ENCODE data around the gene MUC12. TPM values are rescaled to one million over a fixed set of nuclear protein-coding genes. Genes with fewer than 3 reads are reported as not detected.
"Not testable (repeated sequence)": the region's sequence is repeated elsewhere in the genome, so short reads cannot be mapped to it uniquely, and the experiment has no call there.

The MUC12 gene
- total RNA-seq (2021; ENCODE audit: unreplicated experiment) (6.8 TPM), Bru-seq, nascent RNA (percentile 22 among the genes with signal in this experiment), BruChase-seq, experiment 1, labeled RNA remaining after a 2-hour chase (percentile 25 among the genes with signal in this experiment), BruChase-seq, experiment 2, labeled RNA remaining after a 6-hour chase (percentile 30 among the genes with signal in this experiment)
- 10.8 TPM for polyA plus RNA-seq (2012; ENCODE audit: insufficient read length)
- long read RNA-seq, transcript MUC12-205 (2 exons, 675 nt), result major isoform, 5 of 6 reads
- long read RNA-seq, partial matches to known transcripts, result 0 of 6 reads
- long read RNA-seq, other reads (novel, unspliced or antisense), result 1 of 6 reads

GRCh38 chr7:100969066-100969615 lies at the start of gene MUC12:
Gene MUC12 (plus strand): TSS chr7:100969565. CDS start chr7:100969623, 58 bp downstream.
- CTCF ChIA-PET, result no interaction called here

GRCh38 chr7:100919779-100920437 lies 49.5 kb upstream of the MUC12 start:
- CTCF ChIA-PET; in situ Hi-C loops (cut with HindIII; ENCODE audit: low pct_unique_long_range_greater_than_20kb, low sequenced_read_pairs); H3K36me3 ChIP-seq (ENCODE audit: control insufficient read depth, insufficient read depth, low read length); POLR2A ChIA-PET; DNase-seq (ENCODE audit: low read depth, low spot score); H3K4me3 ChIP-seq (ENCODE audit: low read depth in 2 of 2, low read length in 2 of 2); H3K4me1 ChIP-seq (ENCODE audit: control insufficient read depth, insufficient read depth, low read length); H3K27me3 ChIP-seq (ENCODE audit: control insufficient read depth, insufficient read depth, low read length); H3K9me3 ChIP-seq (ENCODE audit: control insufficient read depth, insufficient read depth, low read depth, low read length); intact Hi-C loops (cut with micrococcal nuclease; ENCODE audit: unreplicated experiment); ATAC-seq; H3K27ac ChIP-seq (ENCODE audit: low read length); BruUV-seq (replicated peaks): not testable (repeated sequence)

More at GRCh38 chr7:100969066-100969615, at the start of gene MUC12:
- Histone ChIP-seq H3K9me3 (ENCODE audit: control insufficient read depth, insufficient read depth, low read depth, low read length) (no peaks in the 10 kb centered on the region), H3K36me3 (ENCODE audit: control insufficient read depth, insufficient read depth, low read length) (no peaks in the 10 kb centered on the region), H3K27me3 (ENCODE audit: control insufficient read depth, insufficient read depth, low read length) (peaks cover 5% of the 10 kb centered on the region; the same call in 1 of the 2 replicates), H3K4me1 (ENCODE audit: control insufficient read depth, insufficient read depth, low read length) (peaks cover 13% of the 10 kb centered on the region), H3K4me3 (ENCODE audit: low read depth in 2 of 2, low read length in 2 of 2) (no peak within 1 kb of the TSS), H3K27ac (ENCODE audit: low read length) (no peak within 1 kb of the TSS)
- no peak for TF ChIP-seq TCF7L2 (IDR thresholded peaks at IDR 0.05; ENCODE audit: low read depth, low read length)
- TF ChIP-seq CTCF (IDR thresholded peaks at IDR 0.05), result no peak
- no peak for TF ChIP-seq REST (IDR thresholded peaks at IDR 0.05; ENCODE audit: insufficient read depth in 1 of 2, low read depth in 2 of 2, low read length in 1 of 2)
- no peak for TF ChIP-seq SIN3A (IDR thresholded peaks at IDR 0.05; ENCODE audit: borderline replicate concordance, insufficient read depth, low read depth, low read length)
- TF ChIP-seq POLR2AphosphoS5 (IDR thresholded peaks at IDR 0.05; ENCODE audit: low read depth, low read length), result no peak
- DNase-seq (ENCODE audit: low read depth, low spot score), result no peak
- no peak for ATAC-seq
- in situ Hi-C loops (cut with HindIII; ENCODE audit: low pct_unique_long_range_greater_than_20kb, low sequenced_read_pairs), result no loop called here
- intact Hi-C loops (cut with micrococcal nuclease; ENCODE audit: unreplicated experiment), result no loop called here
- no TSS peak for BruUV-seq (replicated peaks)
- POLR2A ChIA-PET, result no interaction called here
